Memory B cell (primary cell): Measurements from ENCODE around the gene ZFHX3.

ENCODE experiments used
- ATAC-seq: fragments of 150-1000 bp; cut with Tn5 transposase; 2 replicates; pipeline ENCODE4 v1.10.0; 2021; ENCODE audit warnings: low read depth, mild to moderate bottlenecking, moderate library complexity
- DNase-seq, 2 donors: peaks; one replicate each; pipeline ENCODE4 v3.0.0; 2022; ENCODE audit warnings: low spot score in 2 of 2
- H3K27ac Mint-ChIP-seq: one replicate; pipeline ENCODE4 v1.8.0; 2022; ENCODE audit warnings: mild to moderate bottlenecking, moderate library complexity, mixed read lengths
- H3K27me3 Mint-ChIP-seq: one replicate; pipeline ENCODE4 v1.8.0; 2022; ENCODE audit warnings: mixed read lengths
- H3K36me3 Mint-ChIP-seq: one replicate; pipeline ENCODE4 v1.8.0; 2022; ENCODE audit warnings: mild to moderate bottlenecking, mixed read lengths
- H3K4me1 Mint-ChIP-seq: one replicate; pipeline ENCODE4 v1.8.0; 2022; ENCODE audit warnings: mixed read lengths
- H3K4me3 Mint-ChIP-seq: one replicate; pipeline ENCODE4 v1.8.0; 2022; ENCODE audit warnings: mild to moderate bottlenecking, moderate library complexity, mixed read lengths
- H3K9me3 Mint-ChIP-seq: one replicate; pipeline ENCODE4 v1.8.0; 2022; ENCODE audit warnings: mixed read lengths

ZFHX3 gene

GRCh38 chr16:72865835-72866234, 182.1 kb downstream of the ZFHX3 start:
- H3K27ac Mint-ChIP-seq, result no peak overlapping the region
- H3K4me3 Mint-ChIP-seq, result no peak overlapping the region
- ATAC-seq (no peak), DNase-seq (no peak)
- H3K4me1 Mint-ChIP-seq, result peaks cover 2% of the 10 kb centered on the region
- H3K36me3 Mint-ChIP-seq, result peaks cover 5% of the 10 kb centered on the region
- peaks cover 2% of the 10 kb centered on the region for H3K27me3 Mint-ChIP-seq
- H3K9me3 Mint-ChIP-seq, result peaks cover 2% of the 10 kb centered on the region

- no peak overlapping the region for H3K27ac Mint-ChIP-seq
- peaks cover 6% of the 10 kb centered on the region for H3K36me3 Mint-ChIP-seq
- peaks cover 3% of the 10 kb centered on the region for H3K27me3 Mint-ChIP-seq
- peaks cover 2% of the 10 kb centered on the region for H3K9me3 Mint-ChIP-seq
- H3K4me1 Mint-ChIP-seq, result peaks cover 2% of the 10 kb centered on the region
- ATAC-seq (no peak), DNase-seq (no peak)
- H3K4me3 Mint-ChIP-seq, result no peak overlapping the region
These were observed 182.7 kb downstream of the ZFHX3 start for GRCh38 chr16:72865258-72865657.

DNA sequence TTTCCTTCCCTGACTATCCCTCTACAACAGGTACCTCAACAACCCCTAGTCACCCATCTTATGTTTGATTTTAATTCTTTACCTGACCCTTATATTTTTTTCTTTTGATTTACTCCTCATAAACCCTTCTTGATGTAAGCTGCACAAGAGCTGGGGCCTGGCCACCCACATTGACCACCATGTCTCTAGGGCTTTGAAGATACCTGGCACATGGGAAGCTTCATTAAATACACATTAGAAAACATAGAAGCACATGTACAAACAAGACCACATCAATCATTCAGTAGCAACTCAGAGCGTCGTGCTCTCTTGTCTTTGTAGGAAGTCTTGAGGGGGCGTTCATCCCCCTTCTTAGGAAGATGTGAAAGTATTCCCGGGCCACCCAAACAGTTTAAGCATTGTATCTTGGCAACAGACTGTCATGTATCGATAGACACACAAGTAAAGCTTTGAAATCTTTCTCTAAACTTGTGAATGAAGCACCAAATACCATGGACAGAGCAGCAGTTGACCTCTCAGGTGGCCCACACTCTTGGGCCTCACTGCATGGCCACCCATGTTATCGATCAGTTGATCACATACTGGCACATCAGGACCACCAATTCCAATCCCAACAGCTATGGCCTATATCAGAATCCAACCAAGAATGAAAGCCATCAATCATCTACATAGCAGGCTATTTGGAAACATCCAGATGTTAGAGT, 183.6 kb downstream of the ZFHX3 start:
- ATAC-seq (no peak), DNase-seq (no peak)
- peaks cover 2% of the 10 kb centered on the region for H3K4me1 Mint-ChIP-seq
- no peak overlapping the region for H3K4me3 Mint-ChIP-seq
- H3K27me3 Mint-ChIP-seq, result peaks cover 4% of the 10 kb centered on the region
- peaks cover 6% of the 10 kb centered on the region for H3K36me3 Mint-ChIP-seq
- H3K9me3 Mint-ChIP-seq, result peaks cover 2% of the 10 kb centered on the region
- H3K27ac Mint-ChIP-seq, result no peak overlapping the region

DNA sequence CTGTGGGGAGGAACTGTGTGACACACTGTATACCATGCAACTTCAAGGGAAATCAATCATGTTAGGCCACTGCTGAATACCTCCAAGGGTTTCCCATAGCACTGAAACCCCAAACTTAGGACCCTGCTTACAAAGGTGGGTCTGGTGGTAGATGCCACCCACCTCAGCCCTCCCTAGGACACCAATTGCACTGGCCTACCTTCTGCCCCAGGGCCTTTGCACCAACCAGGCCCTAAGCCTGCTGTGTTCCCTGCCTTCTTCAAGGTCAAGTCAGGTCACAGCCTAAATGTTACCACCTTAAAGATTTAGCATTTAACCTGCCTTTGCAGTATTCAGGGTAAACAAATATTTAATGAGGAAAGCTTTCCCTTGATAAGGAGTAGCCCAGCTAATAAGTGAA, 185.8 kb downstream of the ZFHX3 start:
- H3K4me1 Mint-ChIP-seq, result peaks cover 2% of the 10 kb centered on the region
- no peak for DNase-seq
- H3K27ac Mint-ChIP-seq, result no peak overlapping the region
- ATAC-seq, result no peak
- peaks cover 4% of the 10 kb centered on the region for H3K27me3 Mint-ChIP-seq
- H3K4me3 Mint-ChIP-seq, result no peak overlapping the region
- H3K9me3 Mint-ChIP-seq, result peaks cover 2% of the 10 kb centered on the region
- peaks cover 6% of the 10 kb centered on the region for H3K36me3 Mint-ChIP-seq

DNA sequence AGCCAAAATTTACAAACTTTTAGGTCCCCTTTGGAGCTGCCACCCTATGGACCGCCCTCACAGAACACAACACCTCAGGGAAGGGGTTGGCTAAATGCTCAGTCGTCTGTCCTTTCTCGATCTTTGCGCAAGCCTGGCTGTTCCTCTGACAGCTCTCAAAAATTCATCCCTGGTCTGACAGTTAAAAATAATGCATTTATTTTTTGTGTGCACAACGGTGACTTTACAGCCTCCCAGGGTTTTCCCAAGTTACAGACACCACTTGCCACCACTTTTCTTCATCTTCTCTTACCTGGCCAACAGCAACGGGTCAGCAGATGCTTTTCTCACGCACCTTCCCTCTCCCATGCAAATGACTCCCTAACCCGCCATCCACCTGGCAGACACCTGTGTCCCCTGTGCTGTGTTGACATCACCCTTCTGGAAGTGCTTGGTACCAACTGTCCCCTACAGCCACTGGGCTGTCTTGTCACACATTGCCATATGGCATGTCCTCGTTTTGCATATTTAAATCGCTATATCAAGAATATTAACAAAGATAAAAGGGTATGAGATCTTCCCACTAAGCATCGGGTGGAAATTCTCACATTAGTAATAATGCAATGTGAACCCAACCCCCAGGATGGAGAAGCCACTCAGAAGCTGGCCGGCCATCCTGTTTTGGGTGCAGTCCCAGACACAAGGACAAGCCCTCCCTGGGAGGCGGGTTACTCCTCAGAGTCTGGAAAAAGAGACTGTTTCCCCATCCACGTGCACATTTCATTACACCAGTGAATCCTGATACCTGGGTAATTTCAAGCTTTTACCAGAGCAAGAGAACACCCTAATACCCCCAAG, 187.0 kb downstream of the ZFHX3 start:
- Mint-ChIP-seq H3K27me3 (peaks cover 4% of the 10 kb centered on the region), H3K4me1 (peaks cover 2% of the 10 kb centered on the region), H3K9me3 (peaks cover 2% of the 10 kb centered on the region), H3K27ac (no peak overlapping the region), H3K36me3 (peaks cover 6% of the 10 kb centered on the region), H3K4me3 (no peak overlapping the region)
- ATAC-seq (no peak), DNase-seq (no peak)

DNA sequence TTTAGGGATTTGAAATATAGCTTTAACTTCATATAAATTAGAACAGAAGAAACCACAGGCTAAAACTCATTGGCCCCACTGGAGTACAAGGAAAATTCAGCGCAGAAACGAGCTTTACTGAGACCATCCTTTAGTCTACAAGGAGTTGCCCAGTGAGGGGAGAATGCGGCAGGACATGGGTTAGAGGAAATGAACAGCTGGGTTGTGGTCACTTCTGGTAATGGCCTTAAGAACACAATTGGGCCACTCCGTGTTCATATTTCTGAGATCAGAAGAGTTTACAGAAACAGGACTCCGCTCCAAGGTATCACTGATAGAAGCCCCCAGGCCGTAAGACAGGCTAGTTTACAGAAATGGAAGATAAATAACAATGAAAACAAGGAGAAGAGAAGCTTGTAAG, 188.3 kb downstream of the ZFHX3 start:
- H3K27me3 Mint-ChIP-seq, result peaks cover 4% of the 10 kb centered on the region
- no peak overlapping the region for H3K27ac Mint-ChIP-seq
- no peak overlapping the region for H3K4me3 Mint-ChIP-seq
- peaks cover 2% of the 10 kb centered on the region for H3K9me3 Mint-ChIP-seq
- ATAC-seq, result no peak
- no peak for DNase-seq
- H3K4me1 Mint-ChIP-seq, result peaks cover 2% of the 10 kb centered on the region
- peaks cover 4% of the 10 kb centered on the region for H3K36me3 Mint-ChIP-seq

GRCh38 chr16:72858665-72859493, 189.0 kb downstream of the ZFHX3 start:
- Mint-ChIP-seq H3K27ac (no peak overlapping the region), H3K4me1 (peaks cover 8% of the 10 kb centered on the region), H3K27me3 (peaks cover 4% of the 10 kb centered on the region)

DNA sequence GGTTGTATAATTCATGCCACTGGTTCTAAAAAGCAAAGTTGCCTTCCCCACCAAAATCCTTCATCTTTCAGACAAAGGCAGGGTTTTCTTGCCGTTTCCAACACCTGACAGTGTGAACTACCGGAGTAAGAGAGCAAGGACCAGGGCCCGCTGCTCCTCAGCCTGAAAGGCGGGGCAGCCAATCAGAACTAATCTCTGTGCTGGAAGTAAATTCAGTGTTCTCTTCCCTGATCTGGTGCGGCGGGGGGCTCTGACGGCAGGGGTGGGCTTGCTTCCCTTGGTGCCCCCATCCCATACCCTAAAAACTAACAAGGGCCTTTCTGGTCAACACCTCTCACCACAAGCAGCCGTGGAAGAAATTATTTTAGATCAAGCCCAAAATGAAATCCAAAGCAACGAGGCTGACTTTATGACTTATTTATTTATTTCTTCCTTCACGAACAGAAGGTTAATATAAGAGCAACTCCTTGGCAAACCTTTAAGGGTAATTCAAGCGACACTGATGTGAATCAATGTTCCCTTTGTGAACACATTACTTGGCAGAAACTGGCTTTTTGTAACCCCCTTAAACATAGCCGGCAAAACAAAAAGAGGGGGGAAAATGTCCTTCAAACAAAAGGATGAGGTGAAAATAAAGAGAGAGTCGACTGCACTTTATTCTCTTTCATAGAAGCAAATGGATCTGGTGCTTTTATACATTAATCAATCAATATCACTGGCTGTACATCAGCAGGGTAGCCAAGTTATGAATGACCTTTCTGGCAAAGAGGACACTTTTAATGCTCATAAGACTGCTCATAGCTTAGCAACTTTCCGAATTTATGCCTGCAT, 189.9 kb downstream of the ZFHX3 start:
- ATAC-seq, result no peak
- Mint-ChIP-seq H3K4me1 (peaks cover 14% of the 10 kb centered on the region), H3K27ac (no peak overlapping the region), H3K36me3 (peaks cover 4% of the 10 kb centered on the region), H3K9me3 (peaks cover 2% of the 10 kb centered on the region), H3K4me3 (no peak overlapping the region), H3K27me3 (peaks cover 4% of the 10 kb centered on the region)
- DNase-seq, result no peak

More at GRCh38 chr16:72858665-72859493, 189.0 kb downstream of the ZFHX3 start:
- Mint-ChIP-seq H3K9me3 (peaks cover 2% of the 10 kb centered on the region), H3K4me3 (no peak overlapping the region), H3K36me3 (peaks cover 4% of the 10 kb centered on the region)
- DNase-seq (no peak), ATAC-seq (no peak)

DNA sequence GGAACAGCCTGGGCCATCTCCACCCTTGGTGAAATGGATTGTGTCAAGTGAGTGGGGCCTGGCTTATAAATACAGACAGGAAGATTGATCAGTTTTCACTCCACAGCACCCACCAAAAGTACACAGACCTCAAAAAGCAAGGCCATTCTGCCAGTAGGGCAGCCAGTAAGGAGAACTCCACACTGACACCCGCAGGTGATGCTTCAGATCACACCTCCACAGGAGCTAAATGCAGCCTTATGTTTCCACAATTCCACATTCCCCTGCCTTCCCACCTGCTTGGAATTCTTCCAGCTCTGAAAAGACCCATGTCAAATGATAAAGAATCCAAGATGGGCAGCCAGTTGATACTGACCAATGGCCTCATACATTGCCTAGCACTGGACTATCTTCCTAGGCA, 191.1 kb downstream of the ZFHX3 start:
- peaks cover 4% of the 10 kb centered on the region for H3K36me3 Mint-ChIP-seq
- no peak overlapping the region for H3K4me3 Mint-ChIP-seq
- DNase-seq (no peak), ATAC-seq (no peak)
- peaks cover 17% of the 10 kb centered on the region for H3K4me1 Mint-ChIP-seq
- no peak overlapping the region for H3K27ac Mint-ChIP-seq
- peaks cover 2% of the 10 kb centered on the region for H3K9me3 Mint-ChIP-seq
- H3K27me3 Mint-ChIP-seq, result peaks cover 4% of the 10 kb centered on the region

DNA sequence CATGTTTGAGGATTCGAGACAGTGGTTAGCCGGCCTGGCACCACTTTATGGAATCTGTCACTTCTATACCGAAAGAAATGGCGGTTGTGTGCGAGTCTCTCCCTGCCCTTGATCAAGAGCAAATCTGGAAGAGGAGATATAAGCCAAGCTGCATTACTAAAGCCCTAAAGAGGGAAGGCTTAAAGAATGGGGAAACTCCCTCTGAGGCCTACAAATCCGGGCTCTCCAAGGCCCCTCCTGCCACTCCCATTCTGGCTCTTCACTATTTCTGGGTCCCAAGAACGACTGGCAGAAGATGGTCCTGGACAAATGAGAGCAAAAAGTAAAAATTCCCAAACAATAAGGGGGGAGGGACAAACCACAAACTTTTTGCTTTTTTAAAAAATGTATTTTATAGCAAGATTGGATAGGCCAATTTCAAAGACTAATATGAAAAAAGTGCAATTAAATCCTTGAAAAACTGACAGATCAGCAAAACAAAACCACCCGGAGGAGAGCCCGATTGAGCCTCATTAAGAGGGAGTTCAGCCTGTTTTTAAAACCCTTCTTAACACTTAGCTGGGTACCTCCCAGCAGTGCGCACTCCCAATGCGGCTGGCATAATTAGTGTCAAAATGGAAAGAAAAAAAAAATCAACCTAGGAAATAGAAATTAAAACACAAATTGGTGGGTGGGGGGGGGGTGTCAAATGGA, 193.5 kb downstream of the ZFHX3 start:
- peaks cover 15% of the 10 kb centered on the region for H3K4me1 Mint-ChIP-seq
- peaks cover 2% of the 10 kb centered on the region for H3K36me3 Mint-ChIP-seq
- H3K9me3 Mint-ChIP-seq, result no peaks in the 10 kb centered on the region
- peaks cover 2% of the 10 kb centered on the region for H3K27me3 Mint-ChIP-seq
- H3K27ac Mint-ChIP-seq, result peak overlapping the region; percentile 13
- no peak for ATAC-seq
- no peak for DNase-seq
- no peak overlapping the region for H3K4me3 Mint-ChIP-seq

DNA sequence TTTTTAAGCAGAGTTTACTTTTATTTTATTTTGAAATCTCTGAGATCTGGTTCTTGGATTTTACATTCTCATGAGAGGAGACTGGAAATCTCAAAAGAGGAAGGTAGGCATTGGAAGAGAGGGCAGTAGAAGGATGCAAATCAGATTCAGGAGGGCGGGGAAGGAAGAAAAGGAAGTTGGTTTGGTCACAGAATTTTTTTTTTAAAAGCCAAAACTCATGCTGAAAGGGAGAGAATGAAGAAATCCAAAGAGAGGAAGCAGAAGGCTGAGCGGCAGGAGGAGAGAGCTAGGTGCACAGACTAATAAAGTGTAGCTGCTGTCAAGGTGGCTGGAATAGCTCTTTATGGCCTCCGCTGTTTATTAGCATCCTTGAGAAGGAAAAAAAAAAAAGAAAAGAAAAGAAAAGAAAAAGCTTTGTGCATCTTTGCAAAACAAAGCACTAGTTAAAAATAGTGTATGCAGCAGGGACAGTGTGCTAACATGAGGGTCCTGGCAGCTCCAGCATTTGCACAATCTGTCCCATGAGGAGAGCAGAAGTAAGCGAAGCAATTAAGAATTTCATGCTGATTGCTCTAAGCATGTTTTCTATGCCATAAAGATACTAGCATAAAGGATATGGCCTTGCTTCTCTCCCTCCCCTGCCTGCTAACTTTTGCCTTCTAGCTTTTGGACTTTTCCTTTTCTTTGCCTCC, 194.2 kb downstream of the ZFHX3 start:
- ATAC-seq (peak; percentile 45), DNase-seq (no peak)
- Mint-ChIP-seq H3K9me3 (no peaks in the 10 kb centered on the region), H3K4me1 (peaks cover 15% of the 10 kb centered on the region), H3K4me3 (peak overlapping the region; percentile 6), H3K27ac (peak overlapping the region; percentile 13), H3K27me3 (peaks cover 5% of the 10 kb centered on the region), H3K36me3 (peaks cover 2% of the 10 kb centered on the region)

GRCh38 chr16:72852421-72852820, 195.5 kb downstream of the ZFHX3 start:
- Mint-ChIP-seq H3K4me1 (peaks cover 17% of the 10 kb centered on the region), H3K9me3 (no peaks in the 10 kb centered on the region), H3K27ac (no peak overlapping the region), H3K27me3 (peaks cover 7% of the 10 kb centered on the region), H3K4me3 (no peak overlapping the region), H3K36me3 (peaks cover 2% of the 10 kb centered on the region)
- ATAC-seq (no peak), DNase-seq (no peak)
